Activated CD8-positive, alpha-beta T cell treated with anti-CD3 and anti-CD28 coated beads for 36 hours (primary cell): ENCODE data around the gene APOA5. TPM values are rescaled to one million over a fixed set of nuclear protein-coding genes. Genes with fewer than 3 reads are reported as not detected.

ENCODE experiments used
- ATAC-seq: fragments of 200-7000 bp; cut with Tn5 transposase; one replicate; pipeline ENCODE4 v1.10.0; 2021; ENCODE audit warnings: mild to moderate bottlenecking, moderate library complexity
- CTCF ChIA-PET: fragments of 350-600 bp; sonication (Branson Sonifier 250); formaldehyde crosslinking; loops from one replicate; lab custom pipeline; 2021; ENCODE audit warnings: antibody characterized with exemption; lab: Charles Lee
- POLR2A ChIA-PET: fragments of 350-600 bp; sonication (Branson Sonifier 250); formaldehyde crosslinking; loops from one replicate; lab custom pipeline; 2021; ENCODE audit warnings: antibody characterized with exemption; lab: Charles Lee
- DNase-seq: peaks from one replicate; pipeline ENCODE4 v3.0.0-alpha.2; 2020
- H3K27ac Mint-ChIP-seq: one replicate; pipeline ENCODE4 v1.8.0; 2021; ENCODE audit warnings: mild to moderate bottlenecking, mixed read lengths
- H3K27me3 Mint-ChIP-seq: one replicate; pipeline ENCODE4 v1.8.0; 2021; ENCODE audit warnings: mixed read lengths
- H3K36me3 Mint-ChIP-seq: one replicate; pipeline ENCODE4 v1.8.0; 2021; ENCODE audit warnings: low read depth, mixed read lengths
- H3K4me1 Mint-ChIP-seq: one replicate; pipeline ENCODE4 v1.8.0; 2021; ENCODE audit warnings: low read depth, mixed read lengths
- H3K4me3 Mint-ChIP-seq: one replicate; pipeline ENCODE4 v1.8.0; 2021; ENCODE audit warnings: mild to moderate bottlenecking, moderate library complexity, mixed read lengths
- H3K9me3 Mint-ChIP-seq: one replicate; pipeline ENCODE4 v1.8.0; 2021; ENCODE audit warnings: mixed read lengths
- intact Hi-C: fragments of 100-400 bp; cut with micrococcal nuclease; formaldehyde crosslinking; loops from one replicate; pipeline ENCODE4 v1.10.0; 2022
- total RNA-seq, 2 experiments: library from RNA; stranded (reverse); gene quantifications; one replicate each; pipeline ENCODE4 v1.2.3, GENCODE V29; 2021
- TF ChIP-seq, protein P1 (sequence below): fragments of 200-600 bp; IDR thresholded peaks from one replicate; pipeline ENCODE4 v1.8.0; 2022; ENCODE audit warnings: antibody characterized with exemption, mild to moderate bottlenecking

Gene APOA5
- total RNA-seq, 2 experiments from 2014 or later = not detected

DNA sequence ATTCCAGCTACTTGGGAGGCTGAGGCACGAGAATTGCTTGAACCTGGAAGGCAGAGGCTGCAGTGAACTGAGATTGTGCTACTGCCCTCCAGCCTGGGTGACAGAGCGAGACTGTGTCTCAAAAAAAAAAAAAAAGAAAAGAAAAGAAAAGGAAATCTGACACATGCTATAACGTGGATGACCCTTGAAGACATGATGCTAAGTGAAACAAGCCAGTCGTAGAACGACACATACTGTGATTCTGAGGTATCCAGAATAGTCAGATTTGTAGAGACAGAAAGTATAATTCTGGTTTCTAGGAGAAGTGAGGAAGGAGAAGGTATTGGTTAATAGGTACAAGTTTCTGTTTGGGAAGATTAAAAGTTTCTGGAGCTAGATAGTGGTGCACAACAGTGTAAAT, 6.7 kb upstream of the APOA5 start:
- Mint-ChIP-seq H3K36me3 (no peaks in the 10 kb centered on the region), H3K27me3 (peaks cover 5% of the 10 kb centered on the region), H3K9me3 (no peaks in the 10 kb centered on the region), H3K4me1 (no peaks in the 10 kb centered on the region), H3K4me3 (no peak overlapping the region), H3K27ac (no peak overlapping the region)
- ChIA-PET CTCF (interaction anchor here (0.7 to 2.8 kb wide), 5 partner anchors 7 to 308 kb away, joined by 3 to 17 read pairs (median 5); partner anchors contain the start of gene APOA5), POLR2A (no interaction called here)
- no peak for ATAC-seq
- no peak for DNase-seq
- TF ChIP-seq, protein P1, sequence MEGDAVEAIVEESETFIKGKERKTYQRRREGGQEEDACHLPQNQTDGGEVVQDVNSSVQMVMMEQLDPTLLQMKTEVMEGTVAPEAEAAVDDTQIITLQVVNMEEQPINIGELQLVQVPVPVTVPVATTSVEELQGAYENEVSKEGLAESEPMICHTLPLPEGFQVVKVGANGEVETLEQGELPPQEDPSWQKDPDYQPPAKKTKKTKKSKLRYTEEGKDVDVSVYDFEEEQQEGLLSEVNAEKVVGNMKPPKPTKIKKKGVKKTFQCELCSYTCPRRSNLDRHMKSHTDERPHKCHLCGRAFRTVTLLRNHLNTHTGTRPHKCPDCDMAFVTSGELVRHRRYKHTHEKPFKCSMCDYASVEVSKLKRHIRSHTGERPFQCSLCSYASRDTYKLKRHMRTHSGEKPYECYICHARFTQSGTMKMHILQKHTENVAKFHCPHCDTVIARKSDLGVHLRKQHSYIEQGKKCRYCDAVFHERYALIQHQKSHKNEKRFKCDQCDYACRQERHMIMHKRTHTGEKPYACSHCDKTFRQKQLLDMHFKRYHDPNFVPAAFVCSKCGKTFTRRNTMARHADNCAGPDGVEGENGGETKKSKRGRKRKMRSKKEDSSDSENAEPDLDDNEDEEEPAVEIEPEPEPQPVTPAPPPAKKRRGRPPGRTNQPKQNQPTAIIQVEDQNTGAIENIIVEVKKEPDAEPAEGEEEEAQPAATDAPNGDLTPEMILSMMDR = no peak
- intact Hi-C loops = no loop called here

DNA sequence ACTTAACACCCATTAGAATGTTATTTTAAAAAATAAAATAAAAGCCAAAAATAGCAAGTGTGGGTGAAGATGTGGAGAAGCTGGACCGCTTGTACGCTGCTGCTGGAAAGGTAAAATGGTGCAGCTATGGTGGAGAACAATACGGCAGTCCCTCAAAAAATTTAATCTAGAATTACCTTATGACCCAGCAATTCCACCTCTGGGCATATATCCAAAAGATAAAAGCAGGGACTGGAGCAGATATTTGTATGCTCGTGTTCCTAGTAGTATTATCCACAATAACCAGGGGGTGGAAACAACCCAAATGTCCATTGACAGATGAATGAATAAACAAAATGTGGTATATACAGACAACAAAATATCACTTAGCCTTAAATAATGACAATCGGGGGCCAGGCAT, 6.1 kb upstream of the APOA5 start:
- Mint-ChIP-seq H3K27me3 (peaks cover 4% of the 10 kb centered on the region), H3K27ac (no peak overlapping the region), H3K36me3 (no peaks in the 10 kb centered on the region), H3K4me3 (no peak overlapping the region), H3K4me1 (no peaks in the 10 kb centered on the region), H3K9me3 (no peaks in the 10 kb centered on the region)
- ChIA-PET POLR2A (no interaction called here), CTCF (interaction anchor here (0.7 to 1.1 kb wide), 2 partner anchors 17 to 38 kb away, joined by 3 to 5 read pairs; no protein-coding TSS in a partner anchor)
- DNase-seq (no peak), ATAC-seq (no peak)
- TF ChIP-seq, protein P1 = no peak
- intact Hi-C loops = no loop called here

- POLR2A ChIA-PET = no interaction called here
- no peak overlapping the region for H3K27ac Mint-ChIP-seq
- no peaks in the 10 kb centered on the region for H3K4me1 Mint-ChIP-seq
- DNase-seq (no peak), ATAC-seq (no peak)
- TF ChIP-seq, protein P1 = no peak
- H3K27me3 Mint-ChIP-seq = peaks cover 3% of the 10 kb centered on the region
- no peaks in the 10 kb centered on the region for H3K9me3 Mint-ChIP-seq
- no peaks in the 10 kb centered on the region for H3K36me3 Mint-ChIP-seq
- intact Hi-C loops = no loop called here
- CTCF ChIA-PET = interaction anchor here (1.0 kb wide), 1 partner anchor 40 kb away, joined by 5 read pairs; no protein-coding TSS in a partner anchor
- no peak overlapping the region for H3K4me3 Mint-ChIP-seq
These were observed 4.9 kb upstream of the APOA5 start for GRCh38 chr11:116796548-116796947.

- H3K4me3 Mint-ChIP-seq = no peak overlapping the region
- peaks cover 3% of the 10 kb centered on the region for H3K4me1 Mint-ChIP-seq
- DNase-seq (no peak), ATAC-seq (no peak)
- no peak overlapping the region for H3K27ac Mint-ChIP-seq
- no peaks in the 10 kb centered on the region for H3K36me3 Mint-ChIP-seq
- intact Hi-C loops = loop anchor here (5.0 kb wide), 1 partner anchor 42 kb away; the partner anchor contains the start of gene APOA1
- ChIA-PET CTCF (interaction anchor here (2.3 to 10.0 kb wide), 3 partner anchors 42 to 314 kb away, joined by 7 to 167 read pairs (median 18); partner anchors contain the start of gene APOA1), POLR2A (interaction anchor here (1.1 kb wide), 1 partner anchor 107 kb away, joined by 3 read pairs; no protein-coding TSS in a partner anchor)
- H3K9me3 Mint-ChIP-seq = no peaks in the 10 kb centered on the region
- H3K27me3 Mint-ChIP-seq = peaks cover 2% of the 10 kb centered on the region
- TF ChIP-seq, protein P1 = no peak
These were observed 3.2 kb upstream of the APOA5 start for GRCh38 chr11:116794851-116795250.

DNA sequence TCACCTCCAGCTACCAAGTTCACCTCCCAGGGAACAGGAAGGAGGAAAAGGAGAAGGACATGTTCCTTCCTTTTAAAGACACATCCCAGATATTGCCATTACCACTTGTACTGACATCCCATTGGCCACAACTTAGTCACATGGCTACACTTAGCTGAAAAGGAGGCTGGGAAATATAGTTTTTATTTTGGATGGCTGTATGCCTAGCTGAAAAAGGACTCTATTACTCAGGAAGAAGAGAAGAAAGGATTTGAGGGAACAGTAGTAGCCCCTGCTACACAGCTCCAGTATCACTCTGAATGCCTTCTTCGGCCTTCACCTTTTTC, 2.1 kb upstream of the APOA5 start:
- peaks cover 3% of the 10 kb centered on the region for H3K4me1 Mint-ChIP-seq
- intact Hi-C loops = loop anchor here (5.0 kb wide), 1 partner anchor 44 kb away; the partner anchor contains the start of gene APOA1
- no peak for DNase-seq
- H3K4me3 Mint-ChIP-seq = no peak overlapping the region
- TF ChIP-seq, protein P1 = no peak
- ATAC-seq = no peak
- no peak overlapping the region for H3K27ac Mint-ChIP-seq
- POLR2A ChIA-PET = interaction anchor here (1.1 kb wide), 1 partner anchor 43 kb away, joined by 3 read pairs; no protein-coding TSS in a partner anchor
- H3K36me3 Mint-ChIP-seq = no peaks in the 10 kb centered on the region
- CTCF ChIA-PET = interaction anchor here (0.8 to 10.0 kb wide), 8 partner anchors 43 to 387 kb away, joined by 3 to 167 read pairs (median 6); partner anchors contain the start of genes APOA1 and SIK3
- no peaks in the 10 kb centered on the region for H3K27me3 Mint-ChIP-seq
- H3K9me3 Mint-ChIP-seq = no peaks in the 10 kb centered on the region
